SK-N-SH (cell line): Measurements from ENCODE around the gene MRPL19. TPM values are rescaled to one million over a fixed set of nuclear protein-coding genes. Genes with fewer than 3 reads are reported as not detected.

Experiments used
- CTCF ChIA-PET: fragments of 300-600, 350-600 bp; formaldehyde crosslinking; extraction: SDS; loops from one replicate; lab custom pipeline; 2021; lab: Yijun Ruan, JAX
- POLR2A ChIA-PET: fragments of 350-600 bp; sonication (Branson Sonifier 250); formaldehyde crosslinking; extraction: SDS; loops from one replicate; lab custom pipeline; 2020; ENCODE audit warnings: antibody characterized with exemption, inconsistent platforms; lab: Yijun Ruan, JAX
- DNase-seq: peaks from one replicate; pipeline ENCODE4 v3.0.0; 2012
- H2AFZ ChIP-seq: fragments of 200-600 bp; sonication (generic); 2 replicates; pipeline ENCODE4 v1.8.1; 2016; ENCODE audit warnings: antibody characterized with exemption, mild to moderate bottlenecking, low read depth
- H3F3A ChIP-seq: fragments of 200-600 bp; sonication (generic); replicated peaks from 2 replicates; pipeline ENCODE3; 2016; ENCODE audit warnings: antibody characterized with exemption, mild to moderate bottlenecking; ENCODE audit not compliant: insufficient read depth
- H3K27ac ChIP-seq, 2 experiments: fragments of 200-500 bp in 1 of 2; fragments of 200-600 bp in 1 of 2; sonication (Bioruptor generic) in 1 of 2; sonication (generic), shearing (Covaris generic) in 1 of 2; 2 replicates each; pipeline versions ENCODE4 v1.5.1 to v1.6.1; 2014 to 2016; ENCODE audit warnings: low read depth in 2 of 2, inconsistent platforms in 1 of 2, low read length in 1 of 2, mild to moderate bottlenecking in 1 of 2, mixed read lengths in 1 of 2
- H3K27me3 ChIP-seq: fragments of 200-600 bp; sonication (generic), shearing (Covaris generic); 2 replicates; pipeline ENCODE4 v1.6.1; 2016; ENCODE audit warnings: mixed run types; ENCODE audit not compliant: insufficient read depth
- H3K36me3 ChIP-seq, 2 experiments: fragments of 200-500 bp in 1 of 2; fragments of 200-600 bp in 1 of 2; sonication (Bioruptor generic) in 1 of 2; sonication (generic) in 1 of 2; replicated peaks in 1 of 2; 2 replicates each; pipeline versions ENCODE3 to v1.5.1; 2014 to 2016; ENCODE audit warnings: low read length in 1 of 2, mild to moderate bottlenecking in 1 of 2; ENCODE audit not compliant: insufficient read depth in 2 of 2, control insufficient read depth in 1 of 2
- H3K4me1 ChIP-seq, 2 experiments: fragments of 200-500 bp in 1 of 2; fragments of 200-600 bp in 1 of 2; sonication (Bioruptor generic) in 1 of 2; sonication (generic), shearing (Covaris generic) in 1 of 2; 2 replicates each; pipeline versions ENCODE4 v1.5.1 to v1.6.1; 2014 to 2016; ENCODE audit warnings: low read depth in 1 of 2, low read length in 1 of 2, mixed run types in 1 of 2; ENCODE audit not compliant: insufficient read depth in 2 of 2, control insufficient read depth in 1 of 2
- H3K4me2 ChIP-seq: fragments of 200-600 bp; sonication (generic), shearing (Covaris generic); 2 replicates; pipeline ENCODE4 v1.6.1; 2017; ENCODE audit warnings: mixed run types
- H3K4me3 ChIP-seq, 2 experiments: fragments of 200-500 bp in 1 of 2; fragments of 200-600 bp in 1 of 2; sonication (Bioruptor generic) in 1 of 2; sonication (generic), shearing (Covaris generic) in 1 of 2; 2 replicates each; pipeline versions ENCODE4 v1.5.1 to v1.8.1; 2014 to 2016; ENCODE audit warnings: low read depth in 2 of 2, inconsistent platforms in 1 of 2, low read length in 1 of 2, mild to moderate bottlenecking in 1 of 2, mixed read lengths in 1 of 2, moderate library complexity in 1 of 2
- H3K79me2 ChIP-seq: fragments of 200-600 bp; sonication (generic); 2 replicates; pipeline ENCODE4 v1.8.1; 2017; ENCODE audit warnings: mild to moderate bottlenecking; ENCODE audit not compliant: insufficient read depth
- H3K9ac ChIP-seq: fragments of 200-600 bp; sonication (generic); 2 replicates; pipeline ENCODE4 v1.6.1; 2017; ENCODE audit warnings: mixed run types
- H3K9me2 ChIP-seq: fragments of 200-600 bp; sonication (generic); 2 replicates; pipeline ENCODE4 v1.6.1; 2017; ENCODE audit warnings: mixed run types
- H3K9me3 ChIP-seq: fragments of 200-600 bp; sonication (generic); 2 replicates; pipeline ENCODE4 v1.6.1; 2017; ENCODE audit warnings: mixed run types, mild to moderate bottlenecking, moderate library complexity
- H4K20me1 ChIP-seq: fragments of 200-600 bp; sonication (generic); 2 replicates; pipeline ENCODE4 v1.6.1; 2017; ENCODE audit warnings: mild to moderate bottlenecking, mixed run types; ENCODE audit not compliant: insufficient read depth
- EZH2phosphoT487 ChIP-seq: fragments of 200-600 bp; sonication (generic); IDR thresholded peaks from 2 replicates; pipeline ENCODE4 v1.6.1; 2017; ENCODE audit warnings: low read depth, mixed run types, mild to moderate bottlenecking, antibody characterized with exemption, moderate library complexity, borderline replicate concordance
- FOSL2 ChIP-seq: IDR thresholded peaks from 2 replicates; pipeline ENCODE4 v1.4.0; 2012; ENCODE audit warnings: low read depth, mild to moderate bottlenecking, moderate library complexity, borderline replicate concordance
- FOXJ3 ChIP-seq: sonication (generic); formaldehyde crosslinking; IDR thresholded peaks from 2 replicates; pipeline ENCODE4 v1.5.1; 2020; ENCODE audit warnings: mild to moderate bottlenecking, missing genetic modification reagents
- JUND ChIP-seq: IDR thresholded peaks from 2 replicates; pipeline ENCODE4 v1.4.0; 2012
- MXI1 ChIP-seq: IDR thresholded peaks from 2 replicates; pipeline ENCODE4 v1.6.1; 2012; ENCODE audit warnings: mild to moderate bottlenecking, low read depth, low read length, improper control_type of control experiment
- NRF1 ChIP-seq: IDR thresholded peaks from 2 replicates; pipeline ENCODE4 v1.6.1; 2012; ENCODE audit warnings: low read depth, mild to moderate bottlenecking, low read length
- RAD21 ChIP-seq: IDR thresholded peaks from 2 replicates; pipeline ENCODE4 v1.6.1; 2012; ENCODE audit warnings: mild to moderate bottlenecking, low read length
- RXRA ChIP-seq: IDR thresholded peaks from 2 replicates; pipeline ENCODE4 v1.4.0; 2012; ENCODE audit warnings: low read depth, mild to moderate bottlenecking, borderline replicate concordance
- WGBS: methylation state at CpG from one replicate; pipeline ENCODE4 v1.1.6; 2017; ENCODE audit warnings: low lambda C conversion rate; 5-methylcytosine and 5-hydroxymethylcytosine counted together
- polyA plus RNA-seq, 3 experiments: library from polyadenylated mRNA; depleted of rRNA; stranded (reverse); fragments of >200 nt; gene quantifications; 2 replicates each; pipeline ENCODE4 v1.2.3, GENCODE V29; 2012
- TF ChIP-seq, protein P1 (sequence below): IDR thresholded peaks from 2 replicates; pipeline ENCODE4 v1.4.0; 2012; ENCODE audit warnings: low read depth
- TF ChIP-seq, protein P2 (sequence below): fragments of 150-350 bp; IDR thresholded peaks from 2 replicates; pipeline ENCODE4 v1.6.1; 2016; ENCODE audit warnings: mild to moderate bottlenecking, low read depth, low read length

MRPL19 gene
- polyA plus RNA-seq, 1 of the 3 experiments (the other 2 are of a cell fraction), result 15.4 TPM

GRCh38 chr2:75709297-75709696 lies 62.7 kb downstream of the MRPL19 start:
- Histone ChIP-seq H4K20me1 (no peaks in the 10 kb centered on the region), H3K79me2 (peaks cover 17% of the 10 kb centered on the region), H3K4me2 (peak overlapping the region; percentile 88), H2AFZ (0 out of 2 replicates have a peak overlapping the region, but pooled peaks have one; percentile 32), H3K4me1 (peaks cover 3 to 11% of the 10 kb centered on the region in 2 experiments; a peak in 3 of 4 replicates), H3K27me3 (no peaks in the 10 kb centered on the region), H3K36me3 (peaks cover 5 to 7% of the 10 kb centered on the region in 2 experiments), H3K9ac (no peak overlapping the region), H3K27ac (no peak overlapping the region), H3K9me2 (no peaks in the 10 kb centered on the region), H3K9me3 (no peaks in the 10 kb centered on the region), H3K4me3 (peak overlapping the region in 1 of 2 experiments; percentile 66; a peak in 3 of 4 replicates), H3F3A (peaks cover 13% of the 10 kb centered on the region)
- no peak for TF ChIP-seq FOXJ3 (CRISPR knock-in tag)
- TF ChIP-seq, protein P1, sequence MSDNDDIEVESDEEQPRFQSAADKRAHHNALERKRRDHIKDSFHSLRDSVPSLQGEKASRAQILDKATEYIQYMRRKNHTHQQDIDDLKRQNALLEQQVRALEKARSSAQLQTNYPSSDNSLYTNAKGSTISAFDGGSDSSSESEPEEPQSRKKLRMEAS, result no peak
- no peak for TF ChIP-seq MXI1
- no peak for TF ChIP-seq RAD21
- TF ChIP-seq RXRA, result no peak
- no peak for TF ChIP-seq NRF1
- 38% methylated on average over 3 of the region's 3 CpGs for WGBS
- no peak for DNase-seq
- ChIA-PET POLR2A (no interaction called here), CTCF (no interaction called here)

DNA sequence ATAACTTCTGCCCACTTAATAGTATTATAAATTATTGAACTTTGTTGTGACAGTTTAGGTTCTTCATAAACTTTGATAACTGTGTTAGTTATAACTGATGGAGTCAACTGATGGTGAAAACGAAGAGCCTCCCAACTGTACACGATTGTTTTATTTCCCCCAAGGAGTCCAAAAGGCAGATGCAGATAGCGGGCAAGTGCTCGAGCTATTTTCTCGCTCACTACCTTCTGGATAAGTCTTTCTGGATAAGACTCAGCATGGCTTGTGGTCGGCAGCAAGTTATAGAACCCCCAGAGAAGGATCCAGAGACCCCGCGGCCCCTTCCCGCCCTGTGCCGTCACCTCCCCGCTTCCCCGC lies 63.6 kb downstream of the MRPL19 start:
- Histone ChIP-seq H2AFZ (peak overlapping the region; percentile 96), H3K9ac (peak overlapping the region; percentile 72), H3K36me3 (peaks cover 5 to 6% of the 10 kb centered on the region in 2 experiments), H3K4me1 (peaks cover 3 to 11% of the 10 kb centered on the region in 2 experiments; a peak in 3 of 4 replicates), H4K20me1 (no peaks in the 10 kb centered on the region), H3K27ac (peak overlapping the region; percentile 68 to 79), H3K4me2 (peak overlapping the region; percentile 88), H3K9me3 (no peaks in the 10 kb centered on the region), H3K4me3 (peak overlapping the region; percentile 66 to 71), H3K79me2 (peaks cover 17% of the 10 kb centered on the region), H3F3A (peaks cover 13% of the 10 kb centered on the region), H3K9me2 (no peaks in the 10 kb centered on the region), H3K27me3 (no peaks in the 10 kb centered on the region)
- TF ChIP-seq JUND, result no peak
- TF ChIP-seq NRF1, result no peak
- no peak for TF ChIP-seq RAD21
- TF ChIP-seq, protein P2, sequence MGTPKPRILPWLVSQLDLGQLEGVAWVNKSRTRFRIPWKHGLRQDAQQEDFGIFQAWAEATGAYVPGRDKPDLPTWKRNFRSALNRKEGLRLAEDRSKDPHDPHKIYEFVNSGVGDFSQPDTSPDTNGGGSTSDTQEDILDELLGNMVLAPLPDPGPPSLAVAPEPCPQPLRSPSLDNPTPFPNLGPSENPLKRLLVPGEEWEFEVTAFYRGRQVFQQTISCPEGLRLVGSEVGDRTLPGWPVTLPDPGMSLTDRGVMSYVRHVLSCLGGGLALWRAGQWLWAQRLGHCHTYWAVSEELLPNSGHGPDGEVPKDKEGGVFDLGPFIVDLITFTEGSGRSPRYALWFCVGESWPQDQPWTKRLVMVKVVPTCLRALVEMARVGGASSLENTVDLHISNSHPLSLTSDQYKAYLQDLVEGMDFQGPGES, result no peak
- no peak for TF ChIP-seq MXI1
- TF ChIP-seq FOSL2, result no peak
- TF ChIP-seq EZH2phosphoT487, result no peak
- DNase-seq, result no peak
- ChIA-PET POLR2A (no interaction called here), CTCF (interaction anchor here (1.1 kb wide), 1 partner anchor 1810 kb away, joined by 3 read pairs; no protein-coding TSS in a partner anchor)
- WGBS, result 3% methylated on average over 12 of the region's 12 CpGs
